GM12872 (cell line): ENCODE data around the gene DIP2A.

Experiments
- CTCF ChIP-seq: IDR thresholded peaks from 3 replicates; pipeline ENCODE4 v1.5.1; 2011; ENCODE audit warnings: low read depth, mild to moderate bottlenecking, low read length, moderate library complexity; ENCODE audit not compliant: insufficient read depth

DIP2A gene

GRCh38 chr21:46570631-46571030 lies 111.9 kb downstream of the DIP2A start:
- TF ChIP-seq CTCF, result no peak

- TF ChIP-seq CTCF, result no peak
Observed at GRCh38 chr21:46572850-46573249, 114.2 kb downstream of the DIP2A start.

GRCh38 chr21:46581780-46582307 lies 123.2 kb downstream of the DIP2A start:
- no peak for TF ChIP-seq CTCF

- no peak for TF ChIP-seq CTCF
Observed at GRCh38 chr21:46585191-46585953, 126.7 kb downstream of the DIP2A start.

GRCh38 chr21:46594276-46594675 lies 135.6 kb downstream of the DIP2A start:
- TF ChIP-seq CTCF, result no peak

- no peak for TF ChIP-seq CTCF
Observed at GRCh38 chr21:46596201-46596600, 137.5 kb downstream of the DIP2A start.

- no peak for TF ChIP-seq CTCF
Observed at GRCh38 chr21:46597031-46597430, 138.3 kb downstream of the DIP2A start.
